ENCODE data around the gene SULT1C3.
"Not testable (repeated sequence)": the region's sequence is repeated elsewhere in the genome, so short reads cannot be mapped to it uniquely, and the experiment has no call there.

The SULT1C3 gene

GRCh38 chr2:108253106-108253505, 13.3 kb downstream of the SULT1C3 start:
- no peak for DNase-seq

GRCh38 chr2:108257757-108258331, 18.1 kb downstream of the SULT1C3 start:
- DNase-seq, result no peak

- no peak for DNase-seq
These were observed 21.0 kb downstream of the SULT1C3 start for GRCh38 chr2:108260773-108261172.

GRCh38 chr2:108262036-108262435, 22.3 kb downstream of the SULT1C3 start:
- DNase-seq, result no peak

- DNase-seq, result peak; percentile 43
These were observed 23.6 kb downstream of the SULT1C3 start for GRCh38 chr2:108263401-108263800.

- DNase-seq, result peak; percentile 71
These were observed 26.4 kb downstream of the SULT1C3 start for GRCh38 chr2:108266218-108266617.

GRCh38 chr2:108267101-108267500, 27.3 kb downstream of the SULT1C3 start:
- no peak for DNase-seq

- DNase-seq, result peak; percentile 10
These were observed 28.2 kb downstream of the SULT1C3 start for GRCh38 chr2:108268001-108268400.

- DNase-seq, result peak; percentile 33
These were observed 30.6 kb downstream of the SULT1C3 start for GRCh38 chr2:108270346-108270745.

- DNase-seq, result peak; percentile 24
These were observed 31.2 kb downstream of the SULT1C3 start for GRCh38 chr2:108270768-108271506.

GRCh38 chr2:108271691-108272253, 32.0 kb downstream of the SULT1C3 start:
- peak; percentile 84 for DNase-seq

- DNase-seq, result no peak
These were observed 38.9 kb downstream of the SULT1C3 start for GRCh38 chr2:108278631-108279030.

- DNase-seq, result no peak
These were observed 39.7 kb downstream of the SULT1C3 start for GRCh38 chr2:108279468-108279867.

GRCh38 chr2:108280466-108280865, 40.7 kb downstream of the SULT1C3 start:
- no peak for DNase-seq

- not testable (repeated sequence) for DNase-seq
These were observed 44.8 kb downstream of the SULT1C3 start for GRCh38 chr2:108284566-108284965.

GRCh38 chr2:108285616-108286015, 45.8 kb downstream of the SULT1C3 start:
- DNase-seq, result no peak

GRCh38 chr2:108287169-108287568, 47.4 kb downstream of the SULT1C3 start:
- DNase-seq, result no peak

GRCh38 chr2:108288534-108289106, 48.9 kb downstream of the SULT1C3 start, which contains the start of gene SULT1C2:
SULT1C2 (plus strand) TSS chr2:108288895; CDS start chr2:108293668, 4,773 bp downstream.
- peak; percentile 94 for DNase-seq

GRCh38 chr2:108293850-108294249, 54.1 kb downstream of the SULT1C3 start:
- no peak for DNase-seq

GRCh38 chr2:108297436-108298141, 57.8 kb downstream of the SULT1C3 start:
- no peak for DNase-seq

- DNase-seq, result peak; percentile 77
These were observed 61.8 kb downstream of the SULT1C3 start for GRCh38 chr2:108301558-108301957.

GRCh38 chr2:108304975-108305374, 65.2 kb downstream of the SULT1C3 start:
- DNase-seq, result no peak

GRCh38 chr2:108305901-108306300, 66.1 kb downstream of the SULT1C3 start:
- no peak for DNase-seq
